H1 (cell line): ENCODE data around the gene PIEZO1. TPM values are rescaled to one million over a fixed set of nuclear protein-coding genes. Genes with fewer than 3 reads are reported as not detected.

Experiments used
- CTCF ChIA-PET: fragments of 300-600 bp; sonication (Branson Sonifier 250); formaldehyde crosslinking; loops from one replicate; lab custom pipeline; 2021; ENCODE audit not compliant: partially characterized antibody; lab: Charles Lee
- POLR2A ChIA-PET: fragments of 300-600 bp; sonication (Branson Sonifier 250); formaldehyde crosslinking; loops from one replicate; lab custom pipeline; 2021; ENCODE audit warnings: inconsistent platforms; ENCODE audit not compliant: partially characterized antibody; lab: Charles Lee
- DNase-seq, 2 experiments: peaks; one replicate each; pipeline versions ENCODE4 v3.0.0 to v3.0.0-alpha.2; 2010 to 2022; ENCODE audit warnings: low spot score in 2 of 2, low read depth in 1 of 2, mixed read lengths in 1 of 2
- FAIRE-seq: peaks from 2 replicates; lab custom pipeline; 2011; peaks lifted over from hg19 to GRCh38; lab: Jason Lieb, UNC
- H2AFZ ChIP-seq: 2 replicates; pipeline ENCODE4 v1.8.1; 2012; ENCODE audit warnings: low read length, inconsistent platforms
- H2AK5ac ChIP-seq: 2 replicates; pipeline ENCODE4 v1.6.1; 2013; ENCODE audit warnings: low read depth, low read length
- H2BK120ac ChIP-seq: replicated peaks from 2 replicates; pipeline ENCODE3; 2013; ENCODE audit warnings: low read depth, low read length, inconsistent platforms
- H2BK12ac ChIP-seq: 2 replicates; pipeline ENCODE4 v1.6.1; 2013; ENCODE audit warnings: low read depth, low read length
- H2BK15ac ChIP-seq: 2 replicates; pipeline ENCODE4 v1.6.1; 2013; ENCODE audit warnings: low read length
- H2BK20ac ChIP-seq: 2 replicates; pipeline ENCODE4 v1.6.1; 2013; ENCODE audit warnings: low read length
- H2BK5ac ChIP-seq: 2 replicates; pipeline ENCODE4 v1.6.1; 2013; ENCODE audit warnings: low read depth, low read length
- H3K14ac ChIP-seq: 2 replicates; pipeline ENCODE4 v1.6.1; 2013; ENCODE audit warnings: inconsistent platforms; ENCODE audit not compliant: insufficient read length
- H3K18ac ChIP-seq: 2 replicates; pipeline ENCODE4 v1.6.1; 2013; ENCODE audit warnings: low read length; ENCODE audit errors: extremely low read depth
- H3K23ac ChIP-seq: 2 replicates; pipeline ENCODE4 v1.6.1; 2013; ENCODE audit warnings: inconsistent platforms; ENCODE audit not compliant: insufficient read length
- H3K23me2 ChIP-seq: 2 replicates; pipeline ENCODE4 v1.6.1; 2013; ENCODE audit warnings: low read depth, low read length
- H3K27ac ChIP-seq: 2 replicates; pipeline ENCODE4 v1.6.1; 2011; ENCODE audit warnings: low read depth, low read length, inconsistent platforms
- H3K27me3 ChIP-seq, 4 experiments: replicated peaks in 1 of 4; 1 replicate in 1 of 4; 2 replicates in 3 of 4; pipeline versions ENCODE4 v1.6.1 to v1.8.1; 2011 to 2013; ENCODE audit warnings: low read length in 3 of 4, mild to moderate bottlenecking in 3 of 4, inconsistent platforms in 2 of 4, mixed read lengths in 2 of 4, moderate library complexity in 1 of 4; ENCODE audit not compliant: control insufficient read depth in 3 of 4, insufficient read depth in 3 of 4; ENCODE audit errors: extremely low read depth in 1 of 4
- H3K36me3 ChIP-seq, 4 experiments: 2 replicates each; pipeline versions ENCODE4 v1.6.1 to v1.8.1; 2011 to 2013; ENCODE audit warnings: mild to moderate bottlenecking in 4 of 4, low read length in 3 of 4, moderate library complexity in 2 of 4, control low read depth in 1 of 4, inconsistent platforms in 1 of 4; ENCODE audit not compliant: insufficient read depth in 4 of 4, control insufficient read depth in 2 of 4
- H3K4ac ChIP-seq: replicated peaks from 2 replicates; pipeline ENCODE3; 2013; ENCODE audit warnings: low read length, low read depth, mixed read lengths, inconsistent platforms; ENCODE audit not compliant: insufficient read length
- H3K4me1 ChIP-seq, 4 experiments: replicated peaks in 1 of 4; 1 replicate in 1 of 4; 2 replicates in 3 of 4; pipeline versions ENCODE4 v1.6.1 to v1.8.1; 2011 to 2013; ENCODE audit warnings: low read length in 3 of 4, inconsistent platforms in 2 of 4, mixed read lengths in 1 of 4; ENCODE audit not compliant: insufficient read depth in 4 of 4, control insufficient read depth in 3 of 4
- H3K4me2 ChIP-seq, 2 experiments: 2 replicates each; pipeline versions ENCODE4 v1.6.1 to v1.8.1; 2011 to 2013; ENCODE audit warnings: low read depth in 2 of 2, low read length in 2 of 2, control low read depth in 1 of 2, inconsistent platforms in 1 of 2, mild to moderate bottlenecking in 1 of 2; ENCODE audit not compliant: insufficient read depth in 1 of 2
- H3K4me3 ChIP-seq, 4 experiments: fragments of 200-600, 300-600 bp in 1 of 4; sonication (generic), shearing (Covaris generic), sonication (Bioruptor Twin) in 1 of 4; 2 replicates each; pipeline versions ENCODE4 v1.5.1 to v1.8.1; 2011 to 2016; ENCODE audit warnings: low read length in 4 of 4, low read depth in 3 of 4, control low read depth in 2 of 4, inconsistent platforms in 2 of 4, mild to moderate bottlenecking in 2 of 4, mixed read lengths in 1 of 4, moderate library complexity in 1 of 4; ENCODE audit not compliant: insufficient read depth in 2 of 4; ENCODE audit errors: extremely low read depth in 1 of 4
- H3K56ac ChIP-seq: replicated peaks from 2 replicates; pipeline ENCODE3; 2013; ENCODE audit warnings: low read depth, mild to moderate bottlenecking, mixed read lengths, low read length, inconsistent platforms; ENCODE audit not compliant: insufficient read length
- H3K79me1 ChIP-seq: 2 replicates; pipeline ENCODE4 v1.6.1; 2013; ENCODE audit warnings: low read depth, low read length, control low read depth
- H3K79me2 ChIP-seq, 2 experiments: 2 replicates each; pipeline versions ENCODE4 v1.6.1 to v1.8.1; 2012 to 2013; ENCODE audit warnings: low read length in 2 of 2, mild to moderate bottlenecking in 2 of 2, inconsistent platforms in 1 of 2; ENCODE audit not compliant: insufficient read depth in 2 of 2, control insufficient read depth in 1 of 2
- H3K9ac ChIP-seq, 4 experiments: replicated peaks in 1 of 4; 1 replicate in 1 of 4; 2 replicates in 3 of 4; pipeline versions ENCODE4 v1.6.1 to v1.8.1; 2011 to 2013; ENCODE audit warnings: low read depth in 3 of 4, low read length in 3 of 4, control low read depth in 2 of 4, mild to moderate bottlenecking in 2 of 4, moderate library complexity in 2 of 4, inconsistent platforms in 1 of 4; ENCODE audit errors: extremely low read depth in 1 of 4
- H3K9me3 ChIP-seq, 2 experiments: 2 replicates each; pipeline versions ENCODE4 v1.6.1 to v1.8.1; 2012 to 2013; ENCODE audit warnings: mild to moderate bottlenecking in 2 of 2, moderate library complexity in 2 of 2, control low read depth in 1 of 2, inconsistent platforms in 1 of 2, low read depth in 1 of 2, low read length in 1 of 2, mixed read lengths in 1 of 2; ENCODE audit not compliant: insufficient read depth in 2 of 2
- H4K20me1 ChIP-seq, 2 experiments: replicated peaks in 1 of 2; 2 replicates each; pipeline versions ENCODE3 to v1.8.1; 2011 to 2013; ENCODE audit warnings: inconsistent platforms in 2 of 2, low read length in 2 of 2, mild to moderate bottlenecking in 1 of 2; ENCODE audit not compliant: insufficient read depth in 2 of 2, control insufficient read depth in 1 of 2
- H4K5ac ChIP-seq: 2 replicates; pipeline ENCODE4 v1.6.1; 2013; ENCODE audit warnings: low read length, low read depth, mixed read lengths, inconsistent platforms; ENCODE audit not compliant: insufficient read length
- H4K8ac ChIP-seq: 2 replicates; pipeline ENCODE4 v1.8.0; 2013; ENCODE audit warnings: mild to moderate bottlenecking, moderate library complexity, low read length, inconsistent platforms; ENCODE audit not compliant: insufficient read depth; ENCODE audit errors: extremely low read depth
- H4K91ac ChIP-seq: replicated peaks from 2 replicates; pipeline ENCODE3; 2013; ENCODE audit warnings: low read length, mixed read lengths, inconsistent platforms; ENCODE audit not compliant: insufficient read length
- ASH2L ChIP-seq: fragments of 200-600, 300-600 bp; sonication (generic); IDR thresholded peaks from one replicate; pipeline ENCODE4 v1.7.1; 2017; ENCODE audit warnings: low read length
- CBX5 ChIP-seq: fragments of 300-800, 300-1000 bp; sonication (generic); IDR thresholded peaks from 2 replicates; pipeline ENCODE4 v1.7.1; 2016; ENCODE audit warnings: antibody characterized with exemption, low read length, low read depth
- CHD2 ChIP-seq: IDR thresholded peaks from 2 replicates; pipeline ENCODE4 v1.6.1; 2012; ENCODE audit warnings: low read length, improper control_type of control experiment
- FOSL1 ChIP-seq: IDR thresholded peaks from 2 replicates; pipeline ENCODE4 v1.6.1; 2011; ENCODE audit warnings: mild to moderate bottlenecking, low read depth, low read length, moderate library complexity; ENCODE audit not compliant: insufficient read depth
- RAD21 ChIP-seq, 2 experiments: IDR thresholded peaks in 1 of 2; conservative IDR thresholded peaks in 1 of 2; 2 replicates each; pipeline ENCODE4 v1.6.1; 2011; ENCODE audit warnings: low read depth in 2 of 2, low read length in 2 of 2, improper control_type of control experiment in 1 of 2, inconsistent platforms in 1 of 2, mild to moderate bottlenecking in 1 of 2, moderate library complexity in 1 of 2
- SIN3A ChIP-seq, 2 experiments: IDR thresholded peaks in 1 of 2; conservative IDR thresholded peaks in 1 of 2; 2 replicates each; pipeline ENCODE4 v1.6.1; 2011 to 2012; ENCODE audit warnings: low read length in 2 of 2, improper control_type of control experiment in 1 of 2, low read depth in 1 of 2, mild to moderate bottlenecking in 1 of 2
- SP4 ChIP-seq: IDR thresholded peaks from 2 replicates; pipeline ENCODE4 v1.6.1; 2012; ENCODE audit warnings: low read length, inconsistent platforms
- SRF ChIP-seq: IDR thresholded peaks from 2 replicates; pipeline ENCODE4 v1.6.1; 2011; ENCODE audit warnings: mild to moderate bottlenecking, low read depth, low read length, moderate library complexity
- TCF12 ChIP-seq: IDR thresholded peaks from 2 replicates; pipeline ENCODE4 v1.6.1; 2011; ENCODE audit warnings: low read depth, mild to moderate bottlenecking, low read length
- TEAD4 ChIP-seq: IDR thresholded peaks from 2 replicates; pipeline ENCODE4 v1.6.1; 2012; ENCODE audit warnings: low read depth, low read length, inconsistent platforms, mixed read lengths
- WGBS, 2 experiments: shearing (Covaris generic) in 1 of 2; methylation state at CpG; one replicate each; pipeline versions ENCODE4 v1.1.6 to v1.1.7; 2013 to 2015; ENCODE audit warnings: low lambda C conversion rate in 2 of 2, mixed read lengths in 2 of 2, inconsistent platforms in 1 of 2, low coverage in 1 of 2, missing lambda C conversion rate in 1 of 2; ENCODE audit not compliant: insufficient replicate concordance in 2 of 2, insufficient coverage in 1 of 2, insufficient read length in 1 of 2; ENCODE audit errors: extremely low coverage in 1 of 2, missing lambda C conversion rate in 1 of 2; 5-methylcytosine and 5-hydroxymethylcytosine counted together
- polyA plus RNA-seq, 7 experiments: library from polyadenylated mRNA; depleted of rRNA in 3 of 7; stranded (reverse) in 5 of 7; unstranded in 2 of 7; fragments of >200 nt in 5 of 7; fragments of 200-250 nt in 2 of 7; gene quantifications; 1 replicate in 5 of 7; 2 replicates in 1 of 7; 4 replicates in 1 of 7; pipeline versions ENCODE4 v1.2.1 to v1.2.3, GENCODE V29; 2011 to 2013; ENCODE audit warnings: missing spikeins in 2 of 7, mixed read lengths in 2 of 7
- total RNA-seq: library from RNA; stranded (reverse); fragmentation: NEBNext Ultra II Directional; extraction: Animal tissue kit (Norgen Biotek cat#: 25700); gene quantifications from 2 replicates; pipeline ENCODE4 v1.2.1, GENCODE V29; 2021
- TF ChIP-seq, protein P1 (sequence below), 3 experiments: IDR thresholded peaks; 1 replicate in 2 of 3; 2 replicates in 1 of 3; pipeline versions ENCODE4 v1.5.1 to v1.6.1; 2011; ENCODE audit warnings: low read length in 3 of 3, mild to moderate bottlenecking in 3 of 3, inconsistent platforms in 2 of 3, low read depth in 1 of 3, moderate library complexity in 1 of 3; ENCODE audit not compliant: insufficient read depth in 1 of 3; ENCODE audit errors: control extremely low read depth in 1 of 3

Gene PIEZO1
- total and polyA plus RNA-seq, 2 of the 8 experiments (the other 6 are each of a cell fraction or from before 2014, with no cell fraction given): 42.3 to 67.5 TPM

DNA sequence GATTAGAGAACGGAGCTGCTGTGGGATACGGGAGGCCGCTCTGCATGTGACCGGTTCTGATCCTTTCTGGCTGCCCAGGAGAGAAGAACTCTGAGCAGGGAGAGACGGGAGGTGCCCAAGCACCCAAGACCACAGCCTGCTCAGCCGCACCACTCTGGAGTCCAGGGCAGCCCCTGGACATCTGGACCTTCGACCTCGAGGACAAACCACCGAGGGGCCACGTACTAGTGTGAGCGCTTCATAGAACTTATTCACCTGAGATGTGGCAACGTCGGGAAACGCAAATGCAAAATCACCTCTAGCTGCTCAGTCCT is 84.7 kb downstream of the PIEZO1 start:
- no peak overlapping the region for H2BK120ac ChIP-seq
- H3K36me3 ChIP-seq: peaks cover 0 to 15% (median 4%) of the 10 kb centered on the region in 4 experiments; a peak in 4 of 8 replicates
- no peak for DNase-seq
- no peak overlapping the region for H3K23ac ChIP-seq
- CTCF ChIA-PET: interaction anchor here (0.6 to 1.5 kb wide), 4 partner anchors 28 to 1173 kb away, joined by 3 to 7 read pairs (median 3); partner anchors contain the start of gene TCF25
- FAIRE-seq: no peak
- 89% methylated on average over 14 of the region's 14 CpGs; no CpG with 5 or more reads in 1 of the 2 experiments for WGBS, 2 experiments
- H2AK5ac ChIP-seq: no peak overlapping the region
- H4K5ac ChIP-seq: no peak overlapping the region
- no peak overlapping the region for H3K4me2 ChIP-seq
- no peak overlapping the region for H2BK15ac ChIP-seq
- no peak overlapping the region for H3K27ac ChIP-seq
- no peak overlapping the region for H3K14ac ChIP-seq
- POLR2A ChIA-PET: interaction anchor here (1.1 kb wide), 1 partner anchor 36 kb away, joined by 3 read pairs; no protein-coding TSS in a partner anchor
- H3K4me1 ChIP-seq: peaks cover 0 to 4% (median 1%) of the 10 kb centered on the region in 4 experiments; a peak in 3 of 7 replicates
- H2BK20ac ChIP-seq: no peak overlapping the region
- peak overlapping the region; percentile 47; the same call in 1 of the 2 replicates for H4K8ac ChIP-seq
- H2BK12ac ChIP-seq: no peak overlapping the region
- H4K20me1 ChIP-seq: peaks cover 2 to 4% of the 10 kb centered on the region in 2 experiments
- peaks cover 3% of the 10 kb centered on the region; the same call in 1 of the 2 replicates for H3K23me2 ChIP-seq
- H3K79me1 ChIP-seq: peaks cover 7% of the 10 kb centered on the region; the same call in 1 of the 2 replicates
- no peak overlapping the region for H2AFZ ChIP-seq
- no peaks in the 10 kb centered on the region for H3K27me3 ChIP-seq
- H3K4me3 ChIP-seq: no peak overlapping the region
- TF ChIP-seq SP4 (no peak), FOSL1 (no peak), CHD2 (no peak), TEAD4 (no peak), SRF (no peak), SIN3A (conservative IDR thresholded peaks at IDR 0.05 in 1 of 2, IDR thresholded peaks at IDR 0.05 in 1 of 2; ENCODE audit: low read depth in 1 of 2, low read length in 2 of 2) (no peak), RAD21 (IDR thresholded peaks at IDR 0.05 in 1 of 2, conservative IDR thresholded peaks at IDR 0.05 in 1 of 2; ENCODE audit: low read depth in 2 of 2, low read length in 2 of 2) (no peak), TCF12 (no peak), ASH2L (no peak), CBX5 (no peak)
- TF ChIP-seq, protein P1, sequence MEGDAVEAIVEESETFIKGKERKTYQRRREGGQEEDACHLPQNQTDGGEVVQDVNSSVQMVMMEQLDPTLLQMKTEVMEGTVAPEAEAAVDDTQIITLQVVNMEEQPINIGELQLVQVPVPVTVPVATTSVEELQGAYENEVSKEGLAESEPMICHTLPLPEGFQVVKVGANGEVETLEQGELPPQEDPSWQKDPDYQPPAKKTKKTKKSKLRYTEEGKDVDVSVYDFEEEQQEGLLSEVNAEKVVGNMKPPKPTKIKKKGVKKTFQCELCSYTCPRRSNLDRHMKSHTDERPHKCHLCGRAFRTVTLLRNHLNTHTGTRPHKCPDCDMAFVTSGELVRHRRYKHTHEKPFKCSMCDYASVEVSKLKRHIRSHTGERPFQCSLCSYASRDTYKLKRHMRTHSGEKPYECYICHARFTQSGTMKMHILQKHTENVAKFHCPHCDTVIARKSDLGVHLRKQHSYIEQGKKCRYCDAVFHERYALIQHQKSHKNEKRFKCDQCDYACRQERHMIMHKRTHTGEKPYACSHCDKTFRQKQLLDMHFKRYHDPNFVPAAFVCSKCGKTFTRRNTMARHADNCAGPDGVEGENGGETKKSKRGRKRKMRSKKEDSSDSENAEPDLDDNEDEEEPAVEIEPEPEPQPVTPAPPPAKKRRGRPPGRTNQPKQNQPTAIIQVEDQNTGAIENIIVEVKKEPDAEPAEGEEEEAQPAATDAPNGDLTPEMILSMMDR (IDR thresholded peaks at IDR 0.05; ENCODE audit: control extremely low read depth in 1 of 3, insufficient read depth in 1 of 3, low read depth in 1 of 3, low read length in 3 of 3): no peak
- no peak overlapping the region for H2BK5ac ChIP-seq
- H4K91ac ChIP-seq: no peak overlapping the region
- no peak overlapping the region for H3K56ac ChIP-seq
- H3K79me2 ChIP-seq: peaks cover 0 to 14% of the 10 kb centered on the region in 2 experiments; a peak in 2 of 4 replicates
- H3K9ac ChIP-seq: no peak overlapping the region
- no peak overlapping the region for H3K18ac ChIP-seq
- H3K4ac ChIP-seq: no peak overlapping the region
- H3K9me3 ChIP-seq: no peaks in the 10 kb centered on the region
